ENCODE data around the gene BBS1.

DNA sequence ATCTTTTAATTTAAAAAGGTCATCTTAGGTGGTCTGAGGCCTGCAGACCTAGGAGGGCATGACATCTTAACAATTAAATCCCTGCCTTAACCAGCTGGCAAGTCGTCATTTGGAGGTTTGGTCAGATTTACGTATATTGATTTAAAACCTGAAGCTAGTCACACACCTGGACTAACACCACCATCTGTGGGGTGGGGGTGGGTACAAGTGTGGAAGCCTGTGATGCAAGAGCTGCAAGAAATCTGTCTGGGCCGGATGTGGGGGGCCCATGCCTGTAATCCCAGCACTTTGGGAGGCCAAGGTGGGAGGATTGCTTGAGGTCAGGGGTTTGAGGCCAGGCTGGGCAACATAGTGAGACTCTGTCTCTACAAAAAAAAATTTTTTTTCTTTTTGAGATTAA is 70.8 kb downstream of the BBS1 start:
- no peak for TF ChIP-seq POLR2A (IDR thresholded peaks at IDR 0.05; ENCODE audit: low read depth, low read length)
- TF ChIP-seq POLR2AphosphoS5 (IDR thresholded peaks at IDR 0.05; ENCODE audit: low read depth, low read length), result no peak

Data from GM12892 (cell line).